Activated gamma-delta T cell (primary cell): ENCODE measurements around the gene VPS8.

Experiments
- DNase-seq: peaks from one replicate; lab custom pipeline; 2025; lab: John Stamatoyannopoulos, UW

Gene VPS8

GRCh38 chr3:185094697-185095096, 282.7 kb downstream of the VPS8 start:
- DNase-seq = no peak
